Measurements from ENCODE around the gene THEMIS.
"Not testable (repeated sequence)": the region's sequence is repeated elsewhere in the genome, so short reads cannot be mapped to it uniquely, and the experiment has no call there.

The THEMIS gene, protein sequence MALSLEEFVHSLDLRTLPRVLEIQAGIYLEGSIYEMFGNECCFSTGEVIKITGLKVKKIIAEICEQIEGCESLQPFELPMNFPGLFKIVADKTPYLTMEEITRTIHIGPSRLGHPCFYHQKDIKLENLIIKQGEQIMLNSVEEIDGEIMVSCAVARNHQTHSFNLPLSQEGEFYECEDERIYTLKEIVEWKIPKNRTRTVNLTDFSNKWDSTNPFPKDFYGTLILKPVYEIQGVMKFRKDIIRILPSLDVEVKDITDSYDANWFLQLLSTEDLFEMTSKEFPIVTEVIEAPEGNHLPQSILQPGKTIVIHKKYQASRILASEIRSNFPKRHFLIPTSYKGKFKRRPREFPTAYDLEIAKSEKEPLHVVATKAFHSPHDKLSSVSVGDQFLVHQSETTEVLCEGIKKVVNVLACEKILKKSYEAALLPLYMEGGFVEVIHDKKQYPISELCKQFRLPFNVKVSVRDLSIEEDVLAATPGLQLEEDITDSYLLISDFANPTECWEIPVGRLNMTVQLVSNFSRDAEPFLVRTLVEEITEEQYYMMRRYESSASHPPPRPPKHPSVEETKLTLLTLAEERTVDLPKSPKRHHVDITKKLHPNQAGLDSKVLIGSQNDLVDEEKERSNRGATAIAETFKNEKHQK

GRCh38 chr6:127900935-127901334, at the start of gene THEMIS:
THEMIS (minus strand) TSS chr6:127901058; CDS start chr6:127900932, 126 bp downstream.
- no peak for DNase-seq

GRCh38 chr6:127949251-127949650, 48.4 kb upstream of the THEMIS start:
- no peak for DNase-seq

- no peak for DNase-seq
These were observed 45.5 kb upstream of the THEMIS start for GRCh38 chr6:127946388-127946787.

DNA sequence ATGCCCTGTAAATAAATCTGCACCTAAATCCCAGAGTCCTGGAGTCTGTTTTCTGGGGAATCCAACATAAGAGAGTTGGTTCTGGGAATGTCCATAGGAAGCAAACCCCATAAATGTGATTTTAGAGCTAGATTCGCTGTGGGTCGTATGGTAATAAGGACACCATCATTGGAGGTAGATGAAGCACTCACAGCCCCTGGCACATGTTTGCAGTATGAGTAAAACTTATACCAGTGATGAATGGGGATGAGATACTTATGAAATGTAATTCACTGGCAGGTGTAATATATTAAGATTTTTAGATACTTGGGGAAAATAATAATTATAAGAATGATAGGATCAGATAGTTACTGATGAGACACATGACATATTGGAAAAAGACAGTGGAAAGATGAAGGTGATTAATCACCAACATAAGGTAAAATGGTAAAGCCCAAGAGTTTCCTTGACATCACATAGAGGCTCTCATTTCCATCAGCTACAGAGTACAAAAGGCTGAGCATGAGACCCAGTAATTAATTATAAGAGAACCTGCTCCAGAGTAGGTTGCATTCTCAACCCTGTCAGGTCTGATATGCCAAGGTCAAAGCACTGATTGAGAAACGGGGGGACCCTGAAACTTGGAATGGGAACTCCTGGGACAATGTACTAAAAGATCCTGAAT, 44.7 kb upstream of the THEMIS start:
- no peak for DNase-seq

GRCh38 chr6:127941228-127941627, 40.4 kb upstream of the THEMIS start:
- no peak for DNase-seq

- no peak for DNase-seq
These were observed 38.7 kb upstream of the THEMIS start for GRCh38 chr6:127939442-127940066.

- DNase-seq = no peak
These were observed 37.8 kb upstream of the THEMIS start for GRCh38 chr6:127938701-127939100.

GRCh38 chr6:127937747-127938146, 36.9 kb upstream of the THEMIS start:
- no peak for DNase-seq

- no peak for DNase-seq
These were observed 36.2 kb upstream of the THEMIS start for GRCh38 chr6:127937102-127937501.

DNA sequence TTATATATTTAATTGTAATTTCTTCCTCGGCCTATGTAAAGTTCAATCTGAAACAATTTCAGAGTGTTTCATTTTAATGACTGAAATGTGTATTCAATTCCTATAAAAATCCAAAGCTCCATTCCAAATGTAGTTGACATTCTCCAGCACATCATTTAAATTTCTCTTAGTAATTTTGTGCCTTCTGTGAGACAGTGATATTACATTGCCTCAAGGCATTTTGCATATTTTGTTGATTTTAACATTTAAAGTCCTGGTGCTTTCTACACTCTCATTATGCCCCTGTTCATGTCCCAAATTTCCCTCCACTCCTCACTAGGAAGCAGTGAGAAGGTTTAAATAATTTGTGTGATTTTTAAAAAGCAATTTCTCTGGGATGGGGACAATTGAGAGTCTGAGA, 34.1 kb upstream of the THEMIS start:
- no peak for DNase-seq

DNA sequence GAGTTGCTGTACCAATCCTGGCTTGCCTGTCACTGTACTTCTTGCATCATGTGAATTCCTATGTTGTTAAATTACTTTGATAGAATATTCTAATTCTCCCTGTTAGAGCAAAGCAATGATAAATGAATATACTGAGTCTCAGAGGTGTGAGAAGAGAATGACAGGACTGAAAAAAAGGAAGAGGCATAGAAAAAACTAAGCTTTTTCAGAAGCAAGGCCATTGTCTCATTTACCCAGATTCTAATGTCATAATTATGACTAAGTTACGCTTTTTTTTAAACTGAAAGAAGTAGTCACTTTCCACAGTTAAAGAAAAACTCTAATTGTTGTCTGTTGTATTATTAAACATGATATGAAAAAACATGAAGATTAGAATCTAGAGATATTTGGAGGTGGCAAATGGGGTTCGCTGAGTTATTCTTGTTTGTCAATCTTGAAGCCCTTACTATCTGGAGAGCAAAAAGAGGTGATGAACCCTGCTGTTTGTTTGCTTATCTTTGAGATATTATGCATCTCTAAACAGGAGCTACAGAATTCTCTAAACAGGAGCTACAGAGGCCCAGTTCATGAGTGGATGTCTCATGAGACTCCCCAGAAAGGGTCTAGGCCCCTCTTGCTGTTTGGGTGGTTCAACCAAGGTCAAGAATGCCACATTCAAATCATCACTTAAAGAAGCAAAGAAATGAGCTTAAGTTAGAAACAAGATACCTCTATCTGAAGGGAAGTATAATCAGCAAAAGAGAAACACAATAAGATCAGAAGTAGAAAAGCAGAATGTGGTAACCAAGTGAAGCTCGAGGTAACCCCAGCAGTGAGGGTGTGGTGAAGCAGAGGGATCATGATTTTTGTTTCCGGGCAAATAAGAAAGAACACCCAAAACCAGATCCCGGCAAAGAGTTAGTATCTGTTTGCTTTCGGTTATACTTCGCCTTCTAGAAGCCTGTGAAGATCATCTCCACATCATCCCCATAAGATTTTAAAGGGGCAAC, 33.3 kb upstream of the THEMIS start:
- no peak for DNase-seq

GRCh38 chr6:127933137-127933536, 32.3 kb upstream of the THEMIS start:
- DNase-seq = no peak

- DNase-seq = no peak
These were observed 31.9 kb upstream of the THEMIS start for GRCh38 chr6:127932708-127933107.

DNA sequence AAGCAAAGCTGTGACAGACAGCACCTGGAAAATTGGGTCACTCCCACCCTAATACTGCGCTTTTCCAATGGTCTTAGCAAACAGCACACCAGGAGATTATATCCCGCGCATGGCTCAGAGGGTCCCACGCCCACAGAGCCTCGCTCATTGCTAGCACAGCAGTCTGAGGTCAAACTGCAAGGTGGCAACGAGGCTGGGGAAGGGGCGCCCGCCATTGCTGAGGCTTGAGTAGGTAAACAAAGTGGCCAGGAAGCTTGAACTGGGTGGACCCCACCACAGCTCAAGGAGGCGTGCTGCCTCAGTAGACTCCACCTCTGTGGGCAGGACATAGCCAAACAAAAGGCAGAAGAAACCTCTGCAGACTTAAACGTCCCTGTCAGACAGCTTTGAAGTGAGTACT, 25.6 kb upstream of the THEMIS start:
- not testable (repeated sequence) for DNase-seq

DNA sequence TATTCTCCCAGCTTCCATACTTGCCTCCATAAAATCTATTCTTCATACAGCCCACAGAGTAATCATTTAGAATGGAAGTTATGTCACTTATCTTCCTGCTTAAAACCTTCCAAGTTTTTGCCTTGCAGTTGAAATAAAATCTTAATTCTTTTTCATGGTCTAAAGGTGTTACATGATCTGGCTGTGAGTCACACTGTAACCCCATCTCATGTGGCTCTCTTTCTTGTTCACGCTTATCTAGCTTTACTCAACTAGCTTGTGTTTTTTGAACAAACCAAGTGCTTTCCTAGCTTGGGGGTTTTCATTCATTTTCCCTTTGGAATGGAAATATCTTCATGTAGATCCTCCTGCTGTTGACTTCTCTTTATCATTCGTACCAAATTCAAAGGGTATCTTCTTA, 23.6 kb upstream of the THEMIS start:
- DNase-seq = no peak

DNA sequence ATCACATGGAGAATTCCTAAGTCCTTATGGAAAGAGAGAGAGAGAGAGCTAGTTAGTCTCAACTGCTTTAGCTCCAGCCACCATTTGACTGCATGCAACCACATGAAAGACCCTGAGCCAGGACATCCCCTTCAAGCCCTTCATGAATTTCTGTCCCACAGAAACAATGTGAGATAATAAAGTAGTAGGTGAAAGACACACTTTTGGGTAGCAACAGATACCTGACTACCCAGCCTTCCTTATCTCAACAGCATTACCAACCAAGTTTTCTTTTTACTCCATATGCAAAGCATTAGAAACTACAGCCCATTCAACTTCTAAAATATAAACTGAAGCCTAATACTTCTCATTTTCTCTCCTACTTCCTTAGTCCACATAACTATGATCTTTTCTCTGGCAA, 23.2 kb upstream of the THEMIS start:
- DNase-seq = no peak

GRCh38 chr6:127923135-127923534, 22.3 kb upstream of the THEMIS start:
- DNase-seq = peak in 1 of 2 experiments; percentile 45

GRCh38 chr6:127921982-127922381, 21.1 kb upstream of the THEMIS start:
- DNase-seq = no peak

GRCh38 chr6:127920804-127921203, 19.9 kb upstream of the THEMIS start:
- DNase-seq = no peak

DNA sequence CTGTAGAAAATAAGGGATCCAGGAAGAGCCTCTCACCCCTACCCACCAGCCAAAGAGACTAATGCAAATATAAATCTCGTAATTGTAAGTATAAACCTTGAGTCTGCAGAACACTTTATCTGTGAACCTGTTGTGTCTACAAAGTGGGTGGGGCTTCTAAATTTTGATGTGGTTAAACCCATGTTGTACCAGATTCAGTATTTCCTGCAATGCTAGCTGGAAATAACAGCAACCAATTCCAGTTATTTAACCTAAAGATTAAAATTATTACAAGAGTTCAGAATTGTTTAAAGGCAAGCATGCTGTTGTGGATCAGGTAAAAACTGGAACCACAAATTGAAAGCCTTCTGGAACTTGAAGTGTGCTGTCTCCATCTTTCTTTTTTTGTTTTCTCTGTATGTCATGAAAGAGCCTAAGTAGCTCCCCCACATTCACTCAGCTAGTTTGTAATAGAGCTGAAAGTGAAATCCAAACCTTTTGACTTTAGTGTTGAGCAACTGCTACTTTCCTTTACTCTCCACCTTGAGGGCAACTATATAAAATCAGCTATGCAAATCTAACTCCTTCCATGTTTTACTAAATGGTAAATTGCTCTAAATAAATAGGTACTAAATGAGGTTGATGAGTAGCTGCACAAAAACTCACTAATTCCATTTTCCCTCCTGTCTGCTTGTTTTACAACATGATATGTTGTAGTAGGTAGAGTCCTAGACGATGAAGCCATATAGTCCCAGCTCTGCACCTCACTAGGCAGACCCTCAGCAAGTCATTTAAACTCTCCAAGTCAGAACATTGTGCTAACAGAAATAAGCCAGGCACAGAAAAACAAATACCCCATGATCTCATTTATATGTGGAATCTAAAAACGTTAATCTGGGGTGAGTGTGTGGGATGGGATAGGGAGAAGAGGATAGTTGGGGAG, 17.9 kb upstream of the THEMIS start:
- no peak for DNase-seq

- DNase-seq = no peak
These were observed 16.9 kb upstream of the THEMIS start for GRCh38 chr6:127917766-127918165.
